Stimulated activated CD4-positive, alpha-beta T cell treated with anti-CD3 and anti-CD28 coated beads, Interleukin-12 subunit alpha, Interleukin-12 subunit beta, amount 100 ng/mL, for 4 hours (primary cell): ENCODE measurements around the gene EEF2.
"Not testable (repeated sequence)": the region's sequence is repeated elsewhere in the genome, so short reads cannot be mapped to it uniquely, and the experiment has no call there.

Experiments used
- DNase-seq: peaks from one replicate; pipeline ENCODE4 v3.0.0-alpha.2; 2020

The EEF2 gene

DNA sequence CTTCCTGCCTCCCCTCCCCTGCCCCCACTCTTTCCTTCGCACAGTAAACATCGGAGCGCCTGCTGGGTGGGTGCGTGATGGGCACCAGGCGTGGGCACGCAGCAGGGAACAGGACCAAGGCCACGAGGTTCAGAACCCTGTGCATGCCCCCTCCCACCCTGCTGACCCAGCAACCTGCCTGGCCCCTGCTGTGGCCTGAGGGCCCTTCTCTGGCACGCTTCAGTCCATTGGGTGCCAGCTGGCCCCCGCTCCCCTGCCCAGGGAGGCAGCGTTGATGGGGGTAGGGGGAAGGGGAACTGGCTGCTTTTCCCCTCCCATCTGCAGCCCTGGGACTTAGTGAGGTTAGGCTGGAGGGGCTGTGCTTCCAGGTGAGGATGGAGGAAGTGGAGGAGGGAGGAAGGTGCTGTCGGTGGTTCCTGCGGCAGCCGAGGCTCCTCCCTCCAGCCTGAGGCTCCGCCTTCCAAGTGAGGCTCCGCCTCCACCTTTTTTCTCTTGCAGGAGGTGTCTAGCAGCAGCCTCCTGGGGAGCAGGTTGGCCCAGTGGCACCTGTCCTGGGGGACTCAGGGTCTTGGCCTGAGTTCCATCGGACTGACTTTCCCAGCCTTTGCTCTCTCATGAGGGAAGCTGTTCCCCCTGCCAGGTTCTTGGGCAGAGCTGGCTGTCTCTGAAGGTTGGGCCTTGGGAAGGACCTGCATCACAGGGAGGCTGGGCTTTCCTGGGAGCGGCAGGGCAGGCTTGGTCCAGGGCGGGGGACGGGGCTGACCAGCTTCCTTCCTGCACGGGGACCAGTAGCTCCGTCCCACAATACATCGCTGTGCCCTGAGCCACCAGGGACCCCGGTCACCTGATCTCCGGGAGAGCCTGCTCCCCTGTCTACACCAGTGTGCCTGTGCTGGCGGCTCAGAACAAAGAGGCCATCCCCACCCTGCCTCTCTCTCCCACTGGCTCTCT, 29.6 kb upstream of the EEF2 start:
- peak; percentile 30 for DNase-seq

DNA sequence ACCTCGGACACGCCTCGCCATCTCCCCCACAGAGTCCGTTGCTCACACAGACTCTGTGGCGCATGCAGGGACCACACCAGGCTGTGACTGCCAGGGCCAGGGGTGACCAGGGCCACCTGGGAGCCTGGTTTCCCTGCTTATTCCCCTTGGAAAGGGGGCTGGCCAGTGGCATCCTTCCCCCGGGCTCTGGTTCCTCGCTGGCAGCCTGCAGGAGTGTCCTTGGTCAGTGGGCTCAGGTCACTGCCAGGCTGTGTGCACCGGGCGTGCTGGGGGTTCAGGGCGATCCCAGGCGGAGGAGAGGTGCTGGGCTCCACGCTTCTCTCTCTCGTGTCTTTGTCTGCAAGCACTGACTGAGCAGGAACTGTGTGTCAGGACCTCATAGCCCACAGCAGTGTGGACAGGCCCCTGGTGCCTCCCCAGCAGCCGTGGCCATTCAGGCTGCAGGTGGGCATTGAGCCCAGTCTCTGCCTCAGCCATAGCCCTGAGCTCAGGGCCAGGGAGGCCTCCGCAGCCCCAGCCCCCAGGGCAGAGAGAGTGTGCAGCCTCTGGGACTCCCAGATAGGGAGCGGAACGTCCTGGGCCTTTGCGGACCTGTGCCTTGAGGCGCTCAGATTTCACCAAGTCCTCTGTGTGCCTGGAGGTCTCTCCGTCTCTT, 28.8 kb upstream of the EEF2 start:
- DNase-seq: no peak

DNA sequence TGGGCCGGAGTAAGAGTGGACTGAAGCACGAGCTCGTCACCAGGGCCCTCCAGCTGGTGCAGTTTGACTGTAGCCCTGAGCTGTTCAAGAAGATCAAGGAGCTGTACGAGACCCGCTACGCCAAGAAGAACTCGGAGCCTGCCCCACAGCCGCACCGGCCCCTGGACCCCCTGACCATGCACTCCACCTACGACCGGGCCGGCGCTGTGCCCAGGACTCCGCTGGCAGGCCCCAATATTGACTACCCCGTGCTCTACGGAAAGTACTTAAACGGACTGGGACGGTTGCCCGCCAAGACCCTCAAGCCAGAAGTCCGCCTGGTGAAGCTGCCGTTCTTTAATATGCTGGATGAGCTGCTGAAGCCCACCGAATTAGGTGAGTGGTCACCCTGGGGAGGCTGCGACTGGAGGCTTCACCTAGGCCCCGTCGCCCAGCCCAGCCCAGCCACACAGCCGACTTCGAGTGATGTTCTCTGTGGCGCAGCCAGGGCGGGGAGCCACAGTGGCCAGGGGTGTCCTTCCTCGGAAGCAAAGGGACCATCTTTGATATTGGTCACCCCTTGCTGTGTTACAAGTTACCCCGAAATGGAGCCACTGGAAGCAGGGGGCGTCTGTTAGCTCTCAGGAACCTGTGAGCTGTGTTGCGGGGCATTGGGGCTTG, 27.8 kb upstream of the EEF2 start:
- no peak for DNase-seq

DNA sequence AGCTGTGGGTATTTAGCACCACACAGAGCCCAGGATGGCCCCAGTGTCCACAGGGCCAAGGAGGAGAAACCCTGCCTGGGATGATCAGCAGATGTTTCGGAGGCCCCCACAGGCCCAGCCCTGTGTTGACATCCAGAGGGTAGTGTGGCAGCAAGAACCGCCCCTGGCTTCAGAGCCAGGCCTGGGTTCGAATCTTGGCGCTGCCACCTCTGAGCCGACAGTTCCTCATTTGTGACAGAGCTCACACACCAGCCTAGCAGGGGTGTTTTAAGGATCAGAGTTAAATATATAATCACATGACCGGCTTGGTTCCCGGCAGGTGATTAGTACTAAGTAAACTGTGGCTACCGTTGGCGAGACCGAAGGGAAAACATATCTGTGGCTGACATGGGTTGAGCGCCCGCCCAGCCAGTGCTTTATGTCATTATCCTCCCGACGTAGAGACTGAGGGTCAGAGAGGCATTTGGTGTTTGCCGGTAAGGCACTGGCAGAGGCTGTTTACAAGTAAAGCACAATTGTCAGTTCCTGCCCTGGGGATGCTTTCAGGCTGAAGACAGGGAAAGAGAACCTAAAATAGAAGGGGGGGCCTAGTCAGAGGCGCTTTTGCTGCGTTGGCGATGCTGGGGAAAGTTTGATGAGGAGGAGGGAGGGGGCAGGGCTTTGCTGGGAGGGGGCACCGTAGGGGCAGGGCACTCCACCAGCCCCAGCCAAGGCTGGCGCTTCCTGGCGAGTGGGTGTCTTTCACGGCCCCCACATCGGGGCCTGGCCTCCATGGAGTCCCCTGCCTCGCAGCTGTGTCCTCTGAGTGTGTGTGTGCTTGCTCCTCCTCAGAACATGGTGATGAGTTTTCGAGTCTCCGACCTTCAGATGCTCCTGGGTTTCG, 27.1 kb upstream of the EEF2 start:
- DNase-seq: no peak

DNA sequence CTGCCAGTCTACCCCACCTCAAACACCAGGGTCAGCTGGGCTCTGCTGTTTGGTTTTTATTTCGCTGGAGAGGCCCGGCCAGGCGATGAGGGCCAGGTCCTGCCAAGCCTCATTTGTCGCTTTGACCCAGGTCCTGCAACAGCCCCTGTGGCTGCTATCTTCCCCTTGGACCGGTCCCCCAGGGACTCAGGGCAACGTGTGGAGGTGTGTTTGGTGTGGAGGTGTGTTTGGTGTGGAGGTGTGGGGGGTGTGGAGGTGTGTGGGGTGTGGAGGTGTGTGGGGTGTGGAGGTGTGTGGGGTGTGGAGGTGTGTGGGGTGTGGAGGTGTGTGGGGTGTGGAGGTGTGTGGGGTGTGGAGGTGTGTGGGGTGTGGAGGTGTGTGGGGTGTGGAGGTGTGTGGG, 26.2 kb upstream of the EEF2 start:
- DNase-seq: not testable (repeated sequence)

DNA sequence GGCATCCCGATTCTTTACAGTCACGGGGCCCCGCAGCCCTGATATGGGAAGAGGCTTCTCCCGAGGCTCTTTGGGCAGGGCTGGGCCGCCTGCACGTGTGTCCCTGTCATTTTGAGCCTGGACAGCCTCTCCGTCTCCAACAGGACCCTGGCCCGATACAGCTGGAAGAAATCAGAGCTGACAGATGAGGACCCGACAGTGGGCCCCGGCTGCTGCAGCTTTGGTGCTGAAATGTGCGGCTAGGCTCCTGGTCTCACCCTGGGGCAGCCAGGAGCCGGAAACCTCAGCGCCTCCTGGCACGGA, 25.5 kb upstream of the EEF2 start:
- no peak for DNase-seq

DNA sequence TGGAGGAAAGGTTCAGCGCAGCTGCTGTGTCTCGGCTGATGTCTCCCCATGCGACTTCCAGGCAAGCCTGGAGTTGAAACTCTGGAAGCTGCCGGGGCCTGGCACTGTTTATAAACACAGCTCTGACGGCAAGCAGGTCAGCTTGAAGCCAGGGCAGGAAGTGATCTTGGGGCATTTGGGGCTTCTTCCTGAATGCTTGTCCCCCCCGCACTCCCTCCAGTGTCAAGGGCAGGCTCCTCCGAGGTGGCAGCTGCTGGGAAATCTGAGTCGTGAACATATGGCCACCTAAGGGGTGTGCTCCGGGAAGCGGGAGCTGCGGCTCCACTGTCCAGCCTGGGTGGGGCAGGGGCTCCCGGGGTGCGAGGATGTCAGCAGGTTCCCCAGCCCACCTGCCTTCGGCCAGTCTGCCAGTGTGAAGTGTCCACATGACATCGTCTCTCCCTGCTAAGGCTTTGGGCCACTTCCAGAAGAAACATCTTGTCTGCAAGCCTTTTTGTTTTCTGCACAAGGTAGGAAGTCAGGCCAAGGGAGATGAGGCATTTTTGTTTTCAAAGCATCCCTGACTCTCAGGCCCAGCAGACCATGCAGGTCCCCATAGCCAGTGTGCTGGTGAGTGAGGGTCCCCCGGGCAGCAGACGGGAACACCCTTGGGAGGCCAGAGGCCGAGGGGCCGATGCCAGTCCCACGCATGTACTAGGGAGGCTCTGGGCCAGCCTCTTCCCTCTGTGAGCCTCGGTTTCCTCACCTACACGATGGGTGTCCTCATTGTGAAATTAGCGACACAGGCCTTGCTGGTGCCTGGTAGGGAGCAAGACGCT, 24.9 kb upstream of the EEF2 start:
- no peak for DNase-seq

DNA sequence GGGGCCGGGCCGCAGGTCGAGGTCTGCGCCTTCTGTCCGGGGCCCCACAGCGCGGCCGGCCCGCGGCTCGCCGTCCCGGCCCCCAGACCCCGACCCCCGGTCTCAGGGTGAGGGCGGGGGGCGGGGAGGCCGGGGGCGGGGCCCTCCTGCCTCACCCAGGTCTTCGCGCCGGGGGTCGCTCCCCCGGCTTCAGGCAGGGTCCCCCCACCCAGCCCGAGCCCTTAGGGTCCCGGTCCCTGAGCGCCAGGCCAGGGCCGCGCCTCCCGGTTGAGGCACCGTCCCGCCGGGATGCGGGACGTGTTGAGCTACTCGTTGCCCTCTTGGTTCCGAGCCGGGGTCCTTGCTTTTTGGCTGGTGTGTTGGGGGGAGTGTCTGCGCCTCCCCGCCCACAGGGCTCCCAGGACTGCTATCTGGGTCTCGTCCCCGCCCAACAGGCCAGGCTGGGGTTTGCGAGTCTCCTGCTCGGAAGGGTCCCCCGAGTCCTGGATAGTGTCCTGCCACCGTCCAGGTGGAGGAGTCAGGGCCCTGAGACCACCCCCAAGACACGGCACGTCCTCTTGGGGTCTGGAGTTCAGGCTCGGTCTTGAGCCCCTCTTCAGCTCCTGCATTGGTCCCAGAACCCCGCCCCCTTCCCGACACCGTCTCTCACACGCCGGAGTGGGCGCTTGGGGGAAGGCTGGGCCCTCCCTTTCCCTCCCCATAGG, 22.7 kb upstream of the EEF2 start:
- peak; percentile 13 for DNase-seq

DNA sequence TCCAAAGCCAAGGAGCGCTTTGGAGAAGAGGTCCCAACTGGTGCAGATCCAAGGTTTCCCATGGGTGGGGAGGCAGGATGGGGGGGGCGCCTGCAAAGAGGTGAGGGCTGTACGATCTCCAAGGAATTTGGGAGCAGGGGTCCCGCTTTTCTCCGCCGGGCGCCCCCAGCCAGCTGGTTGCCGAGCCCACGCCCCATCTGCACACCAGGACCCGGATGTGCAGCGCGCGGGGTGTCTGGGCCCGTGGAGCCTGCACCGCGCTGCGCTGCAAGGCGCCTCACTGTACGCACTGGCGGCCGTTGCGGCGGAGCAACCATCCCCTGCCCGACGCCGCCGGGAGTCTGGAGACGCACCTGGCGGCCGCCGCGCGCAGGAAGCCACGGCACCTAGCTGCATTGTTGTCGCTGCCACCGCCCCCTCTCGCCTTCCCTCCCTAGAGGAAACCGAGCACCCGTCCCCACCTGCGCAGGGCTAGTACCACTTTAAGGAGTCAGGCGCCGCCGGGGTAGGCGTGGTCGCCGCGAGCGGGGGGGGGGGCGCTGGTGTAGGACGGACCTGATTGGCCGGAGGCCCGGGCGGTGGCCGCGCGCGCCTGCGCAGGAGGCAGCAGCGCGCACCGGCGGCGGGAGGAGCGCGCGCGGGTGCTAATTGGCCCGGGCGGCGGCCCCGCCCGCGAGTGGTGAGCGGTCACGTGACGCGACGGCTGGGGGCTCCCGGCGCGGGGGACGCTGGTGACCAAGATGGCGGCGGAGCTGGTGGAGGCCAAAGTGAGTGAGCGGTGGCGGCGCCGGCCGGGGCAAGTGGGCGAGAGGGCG, 22.0 kb upstream of the EEF2 start, which contains the start of gene PIAS4:
Gene PIAS4 (plus strand): TSS at position 716 of the 815 bp plus-strand sequence. CDS start 25 bp downstream, at position 741.
- peak; percentile 91 for DNase-seq

DNA sequence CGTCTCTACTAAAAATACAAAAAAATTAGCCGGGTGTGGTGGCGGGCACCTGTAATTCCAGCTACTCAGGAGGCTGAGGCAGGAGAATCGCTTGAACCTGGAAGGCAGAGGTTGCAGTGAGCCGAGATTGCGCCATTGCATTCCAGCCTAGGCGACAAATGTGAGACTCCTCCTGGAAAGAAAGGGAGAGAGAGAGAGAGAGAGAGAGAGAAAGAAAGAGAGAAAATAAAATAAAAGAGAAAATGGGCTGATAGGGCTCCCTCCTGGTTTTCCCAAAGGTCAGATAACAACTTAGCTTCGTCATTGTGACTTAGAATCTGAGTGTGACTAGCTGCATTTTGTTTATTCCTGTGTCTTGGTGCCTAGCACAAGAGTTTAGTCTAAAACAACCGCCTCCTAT, 20.2 kb upstream of the EEF2 start:
- DNase-seq: not testable (repeated sequence)

DNA sequence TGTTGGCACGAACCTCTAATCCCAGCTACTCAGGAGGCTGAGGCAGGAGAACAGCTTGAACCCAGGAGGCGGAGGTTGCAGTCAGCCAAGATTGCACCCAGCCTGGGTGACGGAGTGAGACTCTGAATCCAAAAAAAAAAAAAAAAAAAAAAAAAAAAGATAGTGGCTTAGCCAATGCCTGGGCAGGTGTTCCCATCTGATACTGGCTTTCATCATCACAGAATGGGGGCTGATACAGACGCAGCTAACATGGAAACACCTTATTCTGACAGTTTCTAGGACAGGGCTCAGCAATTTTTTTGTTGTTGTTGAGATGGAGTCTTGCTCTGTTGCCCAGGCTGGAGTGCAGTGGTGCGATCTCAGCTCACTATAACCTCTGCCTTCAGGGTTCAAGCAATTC, 15.5 kb upstream of the EEF2 start:
- not testable (repeated sequence) for DNase-seq

DNA sequence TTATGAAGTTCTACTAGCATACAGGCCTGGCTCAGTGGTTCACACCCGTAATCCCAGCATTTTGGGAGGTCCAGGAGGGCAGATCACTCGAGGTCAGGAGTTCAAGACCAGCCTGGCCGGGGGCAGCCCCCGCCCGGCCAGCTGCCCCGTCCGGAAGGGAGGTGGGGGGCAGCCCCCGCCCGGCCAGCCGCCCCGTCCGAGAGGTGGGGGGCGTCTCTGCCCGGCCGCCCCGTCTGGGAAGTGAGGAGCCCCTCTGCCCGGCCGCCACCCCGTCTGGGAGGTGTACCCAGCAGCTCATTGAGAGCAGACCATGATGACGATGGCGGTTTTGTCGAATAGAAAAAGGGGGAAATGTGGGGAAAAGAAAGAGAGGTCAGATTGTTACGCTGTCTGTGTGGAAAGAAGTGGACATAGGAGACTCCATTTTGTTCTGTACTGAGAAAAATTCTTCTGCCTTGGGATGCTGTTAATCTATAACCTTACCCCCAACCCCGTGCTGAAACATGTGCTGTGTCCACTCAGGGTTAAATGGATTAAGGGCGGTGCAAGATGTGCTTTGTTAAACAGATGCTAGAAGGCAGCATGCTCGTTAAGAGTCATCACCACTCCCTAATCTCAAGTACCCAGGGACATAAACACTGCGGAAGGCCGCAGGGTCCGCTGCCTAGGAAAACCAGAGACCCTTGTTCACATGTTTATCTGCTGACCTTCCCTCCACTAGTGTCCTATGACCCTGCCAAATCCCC, 13.6 kb upstream of the EEF2 start:
- not testable (repeated sequence) for DNase-seq

DNA sequence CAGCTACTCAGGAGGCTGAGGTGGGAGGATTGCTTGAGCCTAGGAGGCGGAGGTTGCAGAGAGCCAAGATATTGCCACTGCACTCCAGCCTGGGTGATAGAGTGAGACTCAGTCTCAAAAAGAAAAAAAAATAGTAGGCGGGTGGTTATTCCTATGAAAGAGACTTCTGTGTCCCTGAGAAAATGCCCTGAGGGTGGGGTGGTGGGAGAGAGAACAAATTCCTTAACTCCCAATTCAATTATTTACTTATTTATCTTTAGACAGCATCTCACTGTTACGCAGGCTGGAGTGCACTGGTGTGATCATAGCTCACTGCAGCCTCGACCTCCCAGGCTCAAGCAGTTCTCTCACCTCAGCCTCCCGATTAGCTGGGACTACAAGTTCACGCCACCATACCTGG, 10.3 kb upstream of the EEF2 start:
- DNase-seq: no peak

DNA sequence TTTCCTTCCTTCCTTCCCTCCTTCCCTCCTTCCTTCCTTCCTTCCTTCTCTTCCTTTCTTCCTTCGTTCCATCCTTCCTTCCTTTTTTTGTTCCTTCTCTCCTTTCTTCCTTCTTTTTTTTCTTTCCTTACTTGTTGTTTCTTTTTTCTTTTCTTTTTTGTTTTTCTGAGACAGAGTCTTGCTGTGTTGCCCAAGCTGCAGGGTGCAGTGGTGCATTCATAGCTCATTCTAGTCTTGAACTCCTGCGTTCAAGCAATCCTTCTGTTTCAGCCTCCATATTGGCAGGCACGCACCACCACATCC, 5.5 kb upstream of the EEF2 start:
- DNase-seq: no peak

DNA sequence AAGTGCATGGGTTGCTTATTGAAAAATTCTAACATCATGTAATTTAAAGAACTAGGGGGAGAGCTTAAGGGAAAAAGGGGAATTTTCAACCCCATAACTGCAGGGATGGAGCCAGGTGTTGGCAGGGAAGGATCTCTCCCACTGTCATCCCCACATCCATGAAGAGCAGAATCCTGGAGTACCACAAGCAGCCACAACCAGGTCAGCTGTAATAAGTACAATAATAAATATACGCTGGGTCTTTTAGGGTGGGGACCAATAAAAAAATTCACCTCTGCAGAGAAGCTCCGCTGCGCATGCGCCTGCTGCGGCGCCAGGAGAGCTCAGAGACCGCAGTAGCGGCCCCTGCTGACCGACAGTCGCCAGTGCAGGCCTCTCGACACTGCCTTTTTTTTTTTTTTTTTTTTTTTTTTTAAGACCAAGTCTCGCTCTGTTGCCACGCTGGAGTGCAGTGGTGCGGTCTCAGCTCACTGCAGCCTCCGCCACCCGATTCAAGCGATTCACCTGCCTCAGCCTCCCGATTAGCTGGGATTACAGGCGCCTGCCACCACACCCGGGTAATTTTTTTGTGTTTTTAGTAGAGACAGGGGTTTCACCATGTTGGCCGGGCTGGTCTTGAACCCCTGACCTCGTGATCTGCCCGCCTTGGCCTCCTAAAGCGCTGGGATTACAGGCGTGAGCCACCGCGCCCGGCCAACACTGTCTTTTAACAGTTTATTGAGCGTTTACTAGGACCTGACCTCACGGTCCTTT, 2.5 kb upstream of the EEF2 start:
- DNase-seq: peak; percentile 87

DNA sequence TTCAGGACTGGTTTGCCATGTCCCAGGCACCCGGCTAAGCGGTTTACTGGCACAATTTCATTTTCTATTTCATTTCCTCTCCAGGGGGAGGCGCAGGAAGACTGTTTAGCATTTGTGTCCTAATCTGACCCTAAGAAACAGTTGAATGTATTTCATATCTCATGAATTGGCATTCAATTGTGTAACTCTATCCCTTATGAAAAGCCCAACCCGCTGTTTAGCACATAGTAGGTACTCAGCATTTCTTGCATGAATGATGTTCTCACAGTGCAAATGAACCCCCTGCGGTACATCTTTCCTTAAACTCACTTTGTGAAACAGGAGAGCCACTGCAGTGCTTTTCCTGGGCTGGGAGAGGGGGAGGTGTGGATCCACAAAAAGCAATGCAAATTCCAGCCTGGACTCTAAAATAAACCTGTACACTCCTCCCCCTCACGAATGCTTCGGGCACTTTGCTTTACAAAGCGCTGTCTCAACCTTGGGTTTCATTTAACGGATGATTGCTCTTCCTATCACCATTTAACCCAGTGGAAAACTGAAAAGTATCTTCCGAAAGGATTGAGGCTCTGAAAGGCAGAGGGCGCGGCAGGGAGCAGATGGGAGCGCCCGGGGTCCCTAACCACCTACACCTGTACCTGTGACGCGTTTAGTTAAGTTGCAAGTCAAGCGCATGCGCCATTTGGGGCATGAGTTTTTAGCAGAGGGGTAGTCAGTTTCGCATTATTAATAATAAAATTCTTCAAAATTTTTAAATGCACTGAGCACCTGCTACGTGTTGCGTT, 1.2 kb upstream of the EEF2 start:
- DNase-seq: peak; percentile 44

DNA sequence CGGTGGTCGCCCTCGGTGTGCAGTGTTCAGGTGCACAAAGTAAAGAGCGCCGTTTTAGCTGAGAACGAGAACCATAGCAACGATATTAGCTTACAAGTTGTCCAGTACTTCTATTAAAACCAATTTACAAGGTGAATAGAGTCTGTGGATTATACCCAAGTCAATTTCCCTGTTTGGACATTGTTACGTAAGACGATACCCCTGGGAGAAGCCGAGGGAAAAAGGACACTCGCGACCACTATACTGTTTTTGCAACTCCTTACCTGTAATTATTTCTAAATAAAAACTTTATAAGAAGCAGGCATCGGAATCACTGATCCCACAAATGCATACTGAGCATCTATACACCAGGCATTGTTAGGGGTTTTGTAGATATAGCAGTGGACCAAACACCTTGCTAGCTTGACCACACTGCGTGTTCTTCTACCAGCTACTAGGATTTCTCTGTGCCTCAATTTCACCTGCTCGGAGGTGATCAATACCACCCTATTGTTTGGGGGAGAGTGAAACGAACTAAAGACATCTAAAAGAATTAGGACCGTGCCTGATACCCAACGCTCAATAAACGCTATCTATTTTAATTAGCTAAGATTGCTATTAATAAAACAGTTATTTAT, 488 bp upstream of the EEF2 start:
- DNase-seq: no peak

DNA sequence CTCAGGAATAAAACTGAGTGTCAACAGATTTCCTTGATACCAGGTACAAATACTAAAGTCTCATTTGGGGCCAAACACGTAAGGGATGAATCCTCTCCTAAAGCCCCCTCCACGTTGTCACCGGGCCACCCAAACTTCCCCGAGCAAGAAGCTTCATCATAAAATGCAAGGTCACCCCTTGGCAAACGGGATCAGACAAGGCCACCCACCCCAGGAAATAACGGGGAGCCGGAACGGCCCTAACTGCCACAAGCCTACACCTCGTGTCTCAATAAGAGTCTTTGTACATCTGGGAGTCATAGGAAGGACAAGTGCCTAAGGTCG, 717 bp downstream of the EEF2 start:
- DNase-seq: peak; percentile 28
